H1 (cell line): Measurements from ENCODE around the gene CNGA2. TPM values are rescaled to one million over a fixed set of nuclear protein-coding genes. Genes with fewer than 3 reads are reported as not detected.
A peak's percentile ranks its signal among the peaks of the same experiment; 100 is the strongest.

Source experiments
- CTCF ChIA-PET: fragments of 300-600 bp; sonication (Branson Sonifier 250); formaldehyde crosslinking; loops from one replicate; lab custom pipeline; 2021; ENCODE audit not compliant: partially characterized antibody; lab: Charles Lee
- POLR2A ChIA-PET: fragments of 300-600 bp; sonication (Branson Sonifier 250); formaldehyde crosslinking; loops from one replicate; lab custom pipeline; 2021; ENCODE audit warnings: inconsistent platforms; ENCODE audit not compliant: partially characterized antibody; lab: Charles Lee
- DNase-seq, 2 experiments: peaks; one replicate each; pipeline versions ENCODE4 v3.0.0 to v3.0.0-alpha.2; 2010 to 2022; ENCODE audit warnings: low spot score in 2 of 2, low read depth in 1 of 2, mixed read lengths in 1 of 2
- FAIRE-seq: peaks from 2 replicates; lab custom pipeline; 2011; peaks lifted over from hg19 to GRCh38; lab: Jason Lieb, UNC
- H2AFZ ChIP-seq: 2 replicates; pipeline ENCODE4 v1.8.1; 2012; ENCODE audit warnings: low read length, inconsistent platforms
- H2AK5ac ChIP-seq: 2 replicates; pipeline ENCODE4 v1.6.1; 2013; ENCODE audit warnings: low read depth, low read length
- H2BK120ac ChIP-seq: replicated peaks from 2 replicates; pipeline ENCODE3; 2013; ENCODE audit warnings: low read depth, low read length, inconsistent platforms
- H2BK12ac ChIP-seq: 2 replicates; pipeline ENCODE4 v1.6.1; 2013; ENCODE audit warnings: low read depth, low read length
- H2BK15ac ChIP-seq: 2 replicates; pipeline ENCODE4 v1.6.1; 2013; ENCODE audit warnings: low read length
- H2BK20ac ChIP-seq: 2 replicates; pipeline ENCODE4 v1.6.1; 2013; ENCODE audit warnings: low read length
- H2BK5ac ChIP-seq: 2 replicates; pipeline ENCODE4 v1.6.1; 2013; ENCODE audit warnings: low read depth, low read length
- H3K14ac ChIP-seq: 2 replicates; pipeline ENCODE4 v1.6.1; 2013; ENCODE audit warnings: inconsistent platforms; ENCODE audit not compliant: insufficient read length
- H3K18ac ChIP-seq: 2 replicates; pipeline ENCODE4 v1.6.1; 2013; ENCODE audit warnings: low read length; ENCODE audit errors: extremely low read depth
- H3K23ac ChIP-seq: 2 replicates; pipeline ENCODE4 v1.6.1; 2013; ENCODE audit warnings: inconsistent platforms; ENCODE audit not compliant: insufficient read length
- H3K23me2 ChIP-seq: 2 replicates; pipeline ENCODE4 v1.6.1; 2013; ENCODE audit warnings: low read depth, low read length
- H3K27ac ChIP-seq: 2 replicates; pipeline ENCODE4 v1.6.1; 2011; ENCODE audit warnings: low read depth, low read length, inconsistent platforms
- H3K27me3 ChIP-seq, 4 experiments: replicated peaks in 1 of 4; 1 replicate in 1 of 4; 2 replicates in 3 of 4; pipeline versions ENCODE4 v1.6.1 to v1.8.1; 2011 to 2013; ENCODE audit warnings: low read length in 3 of 4, mild to moderate bottlenecking in 3 of 4, inconsistent platforms in 2 of 4, mixed read lengths in 2 of 4, moderate library complexity in 1 of 4; ENCODE audit not compliant: control insufficient read depth in 3 of 4, insufficient read depth in 3 of 4; ENCODE audit errors: extremely low read depth in 1 of 4
- H3K36me3 ChIP-seq, 4 experiments: 2 replicates each; pipeline versions ENCODE4 v1.6.1 to v1.8.1; 2011 to 2013; ENCODE audit warnings: mild to moderate bottlenecking in 4 of 4, low read length in 3 of 4, moderate library complexity in 2 of 4, control low read depth in 1 of 4, inconsistent platforms in 1 of 4; ENCODE audit not compliant: insufficient read depth in 4 of 4, control insufficient read depth in 2 of 4
- H3K4ac ChIP-seq: replicated peaks from 2 replicates; pipeline ENCODE3; 2013; ENCODE audit warnings: low read length, low read depth, mixed read lengths, inconsistent platforms; ENCODE audit not compliant: insufficient read length
- H3K4me1 ChIP-seq, 4 experiments: replicated peaks in 1 of 4; 1 replicate in 1 of 4; 2 replicates in 3 of 4; pipeline versions ENCODE4 v1.6.1 to v1.8.1; 2011 to 2013; ENCODE audit warnings: low read length in 3 of 4, inconsistent platforms in 2 of 4, mixed read lengths in 1 of 4; ENCODE audit not compliant: insufficient read depth in 4 of 4, control insufficient read depth in 3 of 4
- H3K4me2 ChIP-seq, 2 experiments: 2 replicates each; pipeline versions ENCODE4 v1.6.1 to v1.8.1; 2011 to 2013; ENCODE audit warnings: low read depth in 2 of 2, low read length in 2 of 2, control low read depth in 1 of 2, inconsistent platforms in 1 of 2, mild to moderate bottlenecking in 1 of 2; ENCODE audit not compliant: insufficient read depth in 1 of 2
- H3K4me3 ChIP-seq, 4 experiments: fragments of 200-600, 300-600 bp in 1 of 4; sonication (generic), shearing (Covaris generic), sonication (Bioruptor Twin) in 1 of 4; 2 replicates each; pipeline versions ENCODE4 v1.5.1 to v1.8.1; 2011 to 2016; ENCODE audit warnings: low read length in 4 of 4, low read depth in 3 of 4, control low read depth in 2 of 4, inconsistent platforms in 2 of 4, mild to moderate bottlenecking in 2 of 4, mixed read lengths in 1 of 4, moderate library complexity in 1 of 4; ENCODE audit not compliant: insufficient read depth in 2 of 4; ENCODE audit errors: extremely low read depth in 1 of 4
- H3K56ac ChIP-seq: replicated peaks from 2 replicates; pipeline ENCODE3; 2013; ENCODE audit warnings: low read depth, mild to moderate bottlenecking, mixed read lengths, low read length, inconsistent platforms; ENCODE audit not compliant: insufficient read length
- H3K79me1 ChIP-seq: 2 replicates; pipeline ENCODE4 v1.6.1; 2013; ENCODE audit warnings: low read depth, low read length, control low read depth
- H3K79me2 ChIP-seq, 2 experiments: 2 replicates each; pipeline versions ENCODE4 v1.6.1 to v1.8.1; 2012 to 2013; ENCODE audit warnings: low read length in 2 of 2, mild to moderate bottlenecking in 2 of 2, inconsistent platforms in 1 of 2; ENCODE audit not compliant: insufficient read depth in 2 of 2, control insufficient read depth in 1 of 2
- H3K9ac ChIP-seq, 4 experiments: replicated peaks in 1 of 4; 1 replicate in 1 of 4; 2 replicates in 3 of 4; pipeline versions ENCODE4 v1.6.1 to v1.8.1; 2011 to 2013; ENCODE audit warnings: low read depth in 3 of 4, low read length in 3 of 4, control low read depth in 2 of 4, mild to moderate bottlenecking in 2 of 4, moderate library complexity in 2 of 4, inconsistent platforms in 1 of 4; ENCODE audit errors: extremely low read depth in 1 of 4
- H3K9me3 ChIP-seq, 2 experiments: 2 replicates each; pipeline versions ENCODE4 v1.6.1 to v1.8.1; 2012 to 2013; ENCODE audit warnings: mild to moderate bottlenecking in 2 of 2, moderate library complexity in 2 of 2, control low read depth in 1 of 2, inconsistent platforms in 1 of 2, low read depth in 1 of 2, low read length in 1 of 2, mixed read lengths in 1 of 2; ENCODE audit not compliant: insufficient read depth in 2 of 2
- H4K20me1 ChIP-seq, 2 experiments: replicated peaks in 1 of 2; 2 replicates each; pipeline versions ENCODE3 to v1.8.1; 2011 to 2013; ENCODE audit warnings: inconsistent platforms in 2 of 2, low read length in 2 of 2, mild to moderate bottlenecking in 1 of 2; ENCODE audit not compliant: insufficient read depth in 2 of 2, control insufficient read depth in 1 of 2
- H4K5ac ChIP-seq: 2 replicates; pipeline ENCODE4 v1.6.1; 2013; ENCODE audit warnings: low read length, low read depth, mixed read lengths, inconsistent platforms; ENCODE audit not compliant: insufficient read length
- H4K8ac ChIP-seq: 2 replicates; pipeline ENCODE4 v1.8.0; 2013; ENCODE audit warnings: mild to moderate bottlenecking, moderate library complexity, low read length, inconsistent platforms; ENCODE audit not compliant: insufficient read depth; ENCODE audit errors: extremely low read depth
- H4K91ac ChIP-seq: replicated peaks from 2 replicates; pipeline ENCODE3; 2013; ENCODE audit warnings: low read length, mixed read lengths, inconsistent platforms; ENCODE audit not compliant: insufficient read length
- CBX8 ChIP-seq: fragments of 300-800, 300-1000 bp; sonication (generic); IDR thresholded peaks from 2 replicates; pipeline ENCODE4 v1.7.1; 2016; ENCODE audit warnings: low read depth, low read length, borderline replicate concordance
- CREB1 ChIP-seq: IDR thresholded peaks from 2 replicates; pipeline ENCODE4 v1.6.1; 2012; ENCODE audit warnings: inconsistent platforms
- FOSL1 ChIP-seq: IDR thresholded peaks from 2 replicates; pipeline ENCODE4 v1.6.1; 2011; ENCODE audit warnings: mild to moderate bottlenecking, low read depth, low read length, moderate library complexity; ENCODE audit not compliant: insufficient read depth
- KDM1A ChIP-seq: fragments of 200-600, 300-600 bp; sonication (generic); IDR thresholded peaks from 2 replicates; pipeline ENCODE4 v1.7.1; 2016; ENCODE audit warnings: mild to moderate bottlenecking, low read length, borderline replicate concordance
- RAD21 ChIP-seq, 2 experiments: IDR thresholded peaks in 1 of 2; conservative IDR thresholded peaks in 1 of 2; 2 replicates each; pipeline ENCODE4 v1.6.1; 2011; ENCODE audit warnings: low read depth in 2 of 2, low read length in 2 of 2, improper control_type of control experiment in 1 of 2, inconsistent platforms in 1 of 2, mild to moderate bottlenecking in 1 of 2, moderate library complexity in 1 of 2
- RBBP5 ChIP-seq: IDR thresholded peaks from 2 replicates; pipeline ENCODE4 v1.7.1; 2012; ENCODE audit warnings: low read depth, mild to moderate bottlenecking, inconsistent platforms, low read length, moderate library complexity, borderline replicate concordance
- SAP30 ChIP-seq: fragments of 300-600 bp; sonication (generic); IDR thresholded peaks from 2 replicates; pipeline ENCODE4 v1.7.1; 2012; ENCODE audit warnings: low read length, moderate library complexity, mild to moderate bottlenecking, inconsistent platforms; ENCODE audit not compliant: insufficient read depth, insufficient replicate concordance
- YY1 ChIP-seq: IDR thresholded peaks from 2 replicates; pipeline ENCODE4 v1.6.1; 2011; ENCODE audit warnings: low read depth, mild to moderate bottlenecking, low read length
- WGBS, 2 experiments: shearing (Covaris generic) in 1 of 2; methylation state at CpG; one replicate each; pipeline versions ENCODE4 v1.1.6 to v1.1.7; 2013 to 2015; ENCODE audit warnings: low lambda C conversion rate in 2 of 2, mixed read lengths in 2 of 2, inconsistent platforms in 1 of 2, low coverage in 1 of 2, missing lambda C conversion rate in 1 of 2; ENCODE audit not compliant: insufficient replicate concordance in 2 of 2, insufficient coverage in 1 of 2, insufficient read length in 1 of 2; ENCODE audit errors: extremely low coverage in 1 of 2, missing lambda C conversion rate in 1 of 2; 5-methylcytosine and 5-hydroxymethylcytosine counted together
- polyA plus RNA-seq, 7 experiments: library from polyadenylated mRNA; depleted of rRNA in 3 of 7; stranded (reverse) in 5 of 7; unstranded in 2 of 7; fragments of >200 nt in 5 of 7; fragments of 200-250 nt in 2 of 7; gene quantifications; 1 replicate in 5 of 7; 2 replicates in 1 of 7; 4 replicates in 1 of 7; pipeline versions ENCODE4 v1.2.1 to v1.2.3, GENCODE V29; 2011 to 2013; ENCODE audit warnings: missing spikeins in 2 of 7, mixed read lengths in 2 of 7
- total RNA-seq: library from RNA; stranded (reverse); fragmentation: NEBNext Ultra II Directional; extraction: Animal tissue kit (Norgen Biotek cat#: 25700); gene quantifications from 2 replicates; pipeline ENCODE4 v1.2.1, GENCODE V29; 2021
- TF ChIP-seq, protein P1 (sequence below), 3 experiments: IDR thresholded peaks; 1 replicate in 2 of 3; 2 replicates in 1 of 3; pipeline versions ENCODE4 v1.5.1 to v1.6.1; 2011; ENCODE audit warnings: low read length in 3 of 3, mild to moderate bottlenecking in 3 of 3, inconsistent platforms in 2 of 3, low read depth in 1 of 3, moderate library complexity in 1 of 3; ENCODE audit not compliant: insufficient read depth in 1 of 3; ENCODE audit errors: control extremely low read depth in 1 of 3

CNGA2 gene
- total and polyA plus RNA-seq, 2 of the 8 experiments (the other 6 are each of a cell fraction or from before 2014, with no cell fraction given): not detected

DNA sequence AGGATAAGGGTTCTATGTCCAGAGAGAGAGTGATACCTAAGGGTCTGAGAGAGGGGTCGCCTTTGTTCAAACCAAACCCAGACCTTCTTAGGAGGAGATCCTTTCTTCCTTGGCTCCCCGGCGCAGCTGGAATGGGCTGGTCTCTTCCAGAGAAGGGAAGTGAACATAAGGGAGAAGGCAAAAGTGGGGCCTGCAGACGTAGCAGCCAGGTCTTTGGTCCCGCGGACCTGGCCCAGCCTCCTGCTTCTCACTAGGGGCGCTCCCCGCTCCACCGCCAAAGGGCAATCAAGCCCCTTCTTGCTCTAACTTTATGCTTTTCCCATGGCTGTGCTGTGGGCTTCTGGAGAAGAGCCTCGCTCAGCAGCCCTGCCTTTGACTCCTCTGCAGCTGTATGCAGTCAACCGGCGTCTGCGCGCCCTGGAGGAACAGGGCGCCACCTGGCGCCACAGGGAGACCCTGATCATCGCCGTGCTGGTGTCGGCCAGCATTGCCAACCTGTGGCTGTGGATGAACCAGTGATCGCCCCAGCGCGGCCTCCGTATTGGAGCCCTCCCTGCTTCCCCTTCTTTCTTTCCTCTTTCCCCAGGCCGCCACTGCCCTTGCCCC lies 12.2 kb upstream of the CNGA2 start:
- Histone ChIP-seq H3K79me2 (no peaks in the 10 kb centered on the region), H3K23ac (no peak overlapping the region), H2BK120ac (no peak overlapping the region), H3K36me3 (no peaks in the 10 kb centered on the region), H3K9me3 (no peaks in the 10 kb centered on the region), H3K23me2 (no peaks in the 10 kb centered on the region), H2AFZ (no peak overlapping the region), H3K27me3 (peaks cover 0 to 4% (median 0%) of the 10 kb centered on the region in 4 experiments; a peak in 3 of 7 replicates), H4K5ac (no peak overlapping the region), H3K4me1 (peaks cover 0 to 6% (median 4%) of the 10 kb centered on the region in 4 experiments; a peak in 2 of 7 replicates), H3K4me2 (no peak overlapping the region), H3K4me3 (no peak overlapping the region), H4K8ac (peak overlapping the region; percentile 41; the same call in 1 of the 2 replicates), H3K9ac (no peak overlapping the region), H2BK5ac (no peak overlapping the region), H2BK20ac (no peak overlapping the region), H3K14ac (no peak overlapping the region), H3K79me1 (no peaks in the 10 kb centered on the region), H3K56ac (no peak overlapping the region), H2BK12ac (no peak overlapping the region), H2AK5ac (no peak overlapping the region), H2BK15ac (no peak overlapping the region), H3K27ac (no peak overlapping the region), H3K18ac (no peak overlapping the region), H4K20me1 (no peaks in the 10 kb centered on the region), H3K4ac (no peak overlapping the region), H4K91ac (no peak overlapping the region)
- DNase-seq (peak; percentile 43 to 68), FAIRE-seq (no peak)
- ChIA-PET POLR2A (no interaction called here), CTCF (interaction anchor here (0.7 to 2.0 kb wide), 8 partner anchors 8 to 920 kb away, joined by 3 to 9 read pairs (median 4); no protein-coding TSS in a partner anchor)
- TF ChIP-seq CREB1 (0 out of 2 replicates have a peak, but pooled peaks have one; percentile 13), CBX8 (no peak), SAP30 (no peak), YY1 (no peak), RBBP5 (no peak), KDM1A (no peak), FOSL1 (no peak), RAD21 (IDR thresholded peaks at IDR 0.05 in 1 of 2, conservative IDR thresholded peaks at IDR 0.05 in 1 of 2; ENCODE audit: low read depth in 2 of 2, low read length in 2 of 2) (peak; percentile 50 to 63)
- TF ChIP-seq, protein P1, sequence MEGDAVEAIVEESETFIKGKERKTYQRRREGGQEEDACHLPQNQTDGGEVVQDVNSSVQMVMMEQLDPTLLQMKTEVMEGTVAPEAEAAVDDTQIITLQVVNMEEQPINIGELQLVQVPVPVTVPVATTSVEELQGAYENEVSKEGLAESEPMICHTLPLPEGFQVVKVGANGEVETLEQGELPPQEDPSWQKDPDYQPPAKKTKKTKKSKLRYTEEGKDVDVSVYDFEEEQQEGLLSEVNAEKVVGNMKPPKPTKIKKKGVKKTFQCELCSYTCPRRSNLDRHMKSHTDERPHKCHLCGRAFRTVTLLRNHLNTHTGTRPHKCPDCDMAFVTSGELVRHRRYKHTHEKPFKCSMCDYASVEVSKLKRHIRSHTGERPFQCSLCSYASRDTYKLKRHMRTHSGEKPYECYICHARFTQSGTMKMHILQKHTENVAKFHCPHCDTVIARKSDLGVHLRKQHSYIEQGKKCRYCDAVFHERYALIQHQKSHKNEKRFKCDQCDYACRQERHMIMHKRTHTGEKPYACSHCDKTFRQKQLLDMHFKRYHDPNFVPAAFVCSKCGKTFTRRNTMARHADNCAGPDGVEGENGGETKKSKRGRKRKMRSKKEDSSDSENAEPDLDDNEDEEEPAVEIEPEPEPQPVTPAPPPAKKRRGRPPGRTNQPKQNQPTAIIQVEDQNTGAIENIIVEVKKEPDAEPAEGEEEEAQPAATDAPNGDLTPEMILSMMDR (IDR thresholded peaks at IDR 0.05; ENCODE audit: control extremely low read depth in 1 of 3, insufficient read depth in 1 of 3, low read depth in 1 of 3, low read length in 3 of 3): peak; percentile 57 to 70 (median 65)
- TF ChIP-seq, all 59 proteins: peak for 3
- WGBS, 2 experiments: 21% methylated on average over 13 of the region's 24 CpGs; no CpG with 5 or more reads in 1 of the 2 experiments
